ENCODE data around the gene EME1.

DNA sequence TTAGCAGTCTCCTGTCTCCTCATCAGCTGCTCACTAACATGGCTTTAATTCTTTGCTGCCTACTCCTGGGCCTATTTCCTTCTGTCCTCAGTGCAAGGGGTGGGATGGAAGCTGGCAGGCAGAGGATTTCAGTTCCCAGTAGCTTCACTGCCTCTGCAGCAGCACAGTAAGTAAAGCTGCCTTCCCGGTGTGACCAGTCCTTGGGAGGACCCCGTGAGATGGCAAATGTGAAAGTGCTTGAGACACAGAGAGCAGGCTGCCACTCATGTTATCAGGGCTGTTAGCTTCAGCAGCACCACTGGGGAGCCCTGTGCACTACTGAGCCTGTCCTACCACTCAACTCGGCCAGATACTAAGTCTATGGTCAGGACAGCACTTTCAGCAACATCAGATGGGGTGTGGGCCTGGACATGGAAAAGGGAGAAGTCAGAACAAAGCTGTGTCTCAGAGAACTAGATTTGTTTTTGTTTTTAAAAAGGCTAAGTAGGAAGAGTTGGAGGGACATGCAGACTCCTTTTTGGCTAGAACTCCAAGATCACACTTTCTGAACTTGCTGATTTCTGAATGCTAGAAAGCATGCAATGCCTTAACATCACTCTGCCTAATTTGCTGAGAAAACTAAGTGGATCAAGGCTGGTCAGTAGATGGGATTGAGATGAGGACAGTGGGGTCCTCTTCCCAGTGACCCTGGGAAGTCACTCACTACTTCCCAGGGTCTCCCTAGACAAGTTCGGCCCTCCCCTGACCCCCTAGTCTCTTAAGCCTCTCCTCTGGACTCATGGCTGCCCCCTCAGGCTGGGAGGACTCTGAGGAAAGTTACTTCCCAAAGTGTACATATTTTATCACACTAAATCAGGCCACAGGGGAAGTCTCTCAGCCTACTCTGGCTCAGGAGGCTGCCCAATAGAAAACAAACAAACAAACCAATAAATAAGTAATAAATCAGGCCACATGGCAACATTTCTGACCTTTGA is 54.1 kb downstream of the EME1 start:
- no peak for TF ChIP-seq GATA3 (IDR thresholded peaks at IDR 0.05; ENCODE audit: low read depth, low read length)
- TF ChIP-seq GATA2 (IDR thresholded peaks at IDR 0.05; ENCODE audit: low read depth, low read length) = no peak
